Thoracic aorta endothelial cell (primary cell): ENCODE measurements around the gene TRAIP. TPM values are rescaled to one million over a fixed set of nuclear protein-coding genes. Genes with fewer than 3 reads are reported as not detected.

Experiments used
- small RNA-seq: library from RNA; depleted of rRNA; stranded (forward); fragments of <200 nt; gene quantifications from one replicate; pipeline ENCODE3, GENCODE V24; 2012
- total RNA-seq: library from RNA; depleted of rRNA; stranded (reverse); fragments of >200 nt; gene quantifications from 2 replicates; pipeline ENCODE4 v1.2.3, GENCODE V29; 2012

The TRAIP gene, protein sequence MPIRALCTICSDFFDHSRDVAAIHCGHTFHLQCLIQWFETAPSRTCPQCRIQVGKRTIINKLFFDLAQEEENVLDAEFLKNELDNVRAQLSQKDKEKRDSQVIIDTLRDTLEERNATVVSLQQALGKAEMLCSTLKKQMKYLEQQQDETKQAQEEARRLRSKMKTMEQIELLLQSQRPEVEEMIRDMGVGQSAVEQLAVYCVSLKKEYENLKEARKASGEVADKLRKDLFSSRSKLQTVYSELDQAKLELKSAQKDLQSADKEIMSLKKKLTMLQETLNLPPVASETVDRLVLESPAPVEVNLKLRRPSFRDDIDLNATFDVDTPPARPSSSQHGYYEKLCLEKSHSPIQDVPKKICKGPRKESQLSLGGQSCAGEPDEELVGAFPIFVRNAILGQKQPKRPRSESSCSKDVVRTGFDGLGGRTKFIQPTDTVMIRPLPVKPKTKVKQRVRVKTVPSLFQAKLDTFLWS
- 4.8 and 5.5 TPM in 2 replicates for total RNA-seq

DNA sequence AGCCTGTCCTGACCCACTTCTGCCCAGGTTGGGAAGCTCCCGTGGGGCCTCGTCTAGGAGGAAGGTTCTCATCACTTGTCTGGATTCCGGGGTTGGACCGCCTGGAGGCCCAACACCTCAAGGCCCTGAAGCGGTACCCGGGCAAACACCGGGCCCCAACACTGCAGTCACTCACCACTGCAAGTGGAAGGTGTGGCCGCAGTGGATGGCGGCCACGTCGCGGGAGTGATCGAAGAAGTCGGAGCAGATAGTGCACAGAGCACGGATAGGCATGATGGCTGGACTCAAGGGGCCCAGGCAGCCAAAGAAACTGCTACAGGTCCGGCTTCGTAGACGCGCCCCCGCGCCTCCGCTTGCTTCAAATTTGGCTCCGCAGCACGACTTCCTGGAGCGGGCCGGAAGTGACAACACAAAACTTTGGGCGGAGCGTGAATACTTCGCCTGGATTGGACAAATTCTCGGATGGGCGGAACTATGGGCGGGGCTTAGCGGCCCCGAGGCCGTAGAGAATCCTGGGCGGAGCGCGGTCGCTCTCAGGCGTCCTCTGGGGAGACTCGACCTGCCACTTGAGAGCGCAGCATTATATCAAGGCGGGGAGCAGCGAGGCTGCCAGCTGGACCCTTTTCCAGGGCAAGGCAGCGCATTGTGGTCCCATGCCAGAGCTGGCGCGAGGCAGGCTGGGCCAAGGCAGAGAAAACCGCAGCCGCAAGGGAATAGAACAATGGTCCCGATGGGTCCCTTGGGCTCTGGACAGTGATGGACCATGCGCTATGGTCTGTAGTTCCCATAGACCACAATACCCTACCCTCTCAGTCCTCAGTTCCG is at the start of gene TRAIP:
TRAIP (minus strand) TSS at position 384 of the 825 bp plus-strand sequence; CDS start at position 273, 111 bp downstream.

DNA sequence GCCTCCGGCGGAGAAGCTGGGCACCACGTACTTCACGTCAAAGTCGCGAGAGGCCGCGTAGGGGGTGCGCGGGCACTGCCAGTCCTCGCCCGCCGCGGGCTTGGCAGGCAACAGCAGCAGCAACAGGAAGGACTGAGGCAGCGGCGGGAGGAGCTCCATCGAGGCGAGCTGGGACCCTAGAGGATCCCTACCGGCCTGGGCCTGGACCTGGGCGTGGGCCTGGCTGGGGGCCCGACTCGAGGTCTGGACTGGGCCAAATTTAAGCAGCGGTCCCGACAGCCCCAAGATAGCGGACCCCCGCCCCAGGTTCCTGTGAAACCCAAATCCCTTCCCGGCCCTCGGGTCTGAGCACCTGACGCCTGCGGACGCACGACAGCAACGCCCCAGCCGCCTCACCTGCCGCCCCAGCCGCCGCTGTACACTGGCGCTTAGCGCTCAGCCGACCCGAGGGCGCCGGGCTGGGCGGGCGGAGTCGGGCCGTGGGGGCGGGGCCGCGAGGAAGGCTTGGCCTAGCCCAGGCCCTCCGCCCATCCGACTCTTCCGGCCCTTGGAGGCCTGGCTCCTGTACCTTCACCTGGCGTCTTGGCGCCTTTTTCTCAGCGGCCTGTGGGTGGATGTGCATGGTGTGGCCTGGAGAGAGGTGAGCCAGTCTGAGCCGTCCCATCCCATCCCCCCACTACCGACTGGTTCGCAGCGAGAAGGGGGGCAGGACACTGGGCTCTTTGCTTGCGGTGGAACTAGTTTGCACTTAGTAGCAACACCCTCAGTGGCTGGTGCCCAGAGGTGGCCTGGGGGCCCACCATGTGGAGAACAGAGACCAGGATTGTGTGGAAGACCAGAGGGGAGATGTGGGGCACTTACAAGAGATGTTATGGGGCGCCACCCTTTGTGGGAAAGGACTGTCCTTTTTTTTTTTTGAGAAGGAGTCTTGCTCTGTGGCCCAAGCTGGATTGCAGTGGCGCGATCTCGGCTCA is 47.4 kb upstream of the TRAIP start, which contains the start of gene MST1R:
MST1R (minus strand) TSS at position 423 of the 974 bp plus-strand sequence; CDS start at position 159, 264 bp downstream.

DNA sequence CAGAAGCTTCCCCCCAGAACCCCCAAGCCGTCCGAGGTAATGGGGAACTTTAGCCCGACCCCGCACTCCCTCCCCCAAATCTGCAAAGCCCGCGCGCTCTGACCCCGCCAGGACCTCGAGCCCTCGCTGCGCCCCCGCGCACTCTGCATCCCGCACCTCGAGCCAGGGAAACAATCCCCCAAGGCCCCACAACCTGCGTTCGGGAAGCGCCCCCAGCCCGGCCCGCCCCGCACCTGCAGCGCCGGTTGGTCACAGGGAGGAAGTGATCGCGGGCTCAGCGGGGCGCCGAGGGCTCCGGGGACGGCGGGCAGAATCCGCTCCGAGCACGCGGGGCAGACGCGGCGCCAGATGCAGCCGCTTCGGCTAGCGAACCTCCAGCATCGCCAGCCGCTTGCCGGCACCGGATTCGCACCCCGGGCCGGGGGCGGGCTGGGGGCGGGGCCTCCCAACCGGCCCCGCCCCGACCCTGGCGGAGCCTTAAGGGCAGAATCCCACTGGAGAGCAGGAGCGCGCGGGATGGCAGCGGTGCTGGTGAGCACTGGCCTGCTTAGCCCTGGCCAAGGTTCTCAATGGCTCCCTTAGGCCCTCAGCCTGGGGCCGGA is 13.3 kb upstream of the TRAIP start, which contains the start of gene CAMKV:
CAMKV (minus strand) TSS at position 382 of the 602 bp plus-strand sequence. CDS start 7,518 bp downstream, outside the sequence.

DNA sequence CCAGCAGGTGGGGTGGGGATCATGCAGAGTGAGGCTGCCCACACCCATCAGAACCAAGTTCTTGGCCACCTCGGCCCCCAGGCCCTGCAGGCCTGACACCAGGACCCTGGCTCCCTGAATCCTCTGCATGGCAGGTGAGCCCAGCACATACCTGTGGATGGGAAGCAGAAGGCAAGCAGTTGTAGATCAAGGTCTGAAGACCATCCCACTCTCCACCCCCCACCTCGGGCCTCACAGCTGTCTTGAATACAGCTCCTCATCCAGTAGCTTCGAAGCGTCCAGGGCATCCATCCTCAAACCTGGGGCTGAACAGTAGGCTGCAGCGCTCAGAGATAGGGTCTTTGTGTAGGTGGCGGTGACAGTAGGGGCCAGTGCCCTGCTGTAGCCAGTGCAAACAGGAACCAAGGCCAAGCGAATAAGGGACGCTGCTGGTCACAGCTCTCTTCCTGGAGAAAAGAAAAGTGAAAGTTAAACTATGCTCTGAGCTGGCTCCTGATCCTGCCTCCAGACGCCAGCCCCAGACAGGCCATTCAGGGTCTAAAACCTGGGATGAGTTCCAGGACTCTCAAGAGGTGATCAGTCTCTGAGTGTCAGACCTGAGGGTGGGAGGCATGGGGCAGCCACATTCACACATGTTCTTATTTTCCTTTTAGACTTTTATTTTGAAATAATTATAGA is 42.7 kb downstream of the TRAIP start, which contains the start of gene UBA7:
UBA7 (minus strand) TSS at position 457 of the 678 bp plus-strand sequence; CDS start at position 291, 166 bp downstream.

DNA sequence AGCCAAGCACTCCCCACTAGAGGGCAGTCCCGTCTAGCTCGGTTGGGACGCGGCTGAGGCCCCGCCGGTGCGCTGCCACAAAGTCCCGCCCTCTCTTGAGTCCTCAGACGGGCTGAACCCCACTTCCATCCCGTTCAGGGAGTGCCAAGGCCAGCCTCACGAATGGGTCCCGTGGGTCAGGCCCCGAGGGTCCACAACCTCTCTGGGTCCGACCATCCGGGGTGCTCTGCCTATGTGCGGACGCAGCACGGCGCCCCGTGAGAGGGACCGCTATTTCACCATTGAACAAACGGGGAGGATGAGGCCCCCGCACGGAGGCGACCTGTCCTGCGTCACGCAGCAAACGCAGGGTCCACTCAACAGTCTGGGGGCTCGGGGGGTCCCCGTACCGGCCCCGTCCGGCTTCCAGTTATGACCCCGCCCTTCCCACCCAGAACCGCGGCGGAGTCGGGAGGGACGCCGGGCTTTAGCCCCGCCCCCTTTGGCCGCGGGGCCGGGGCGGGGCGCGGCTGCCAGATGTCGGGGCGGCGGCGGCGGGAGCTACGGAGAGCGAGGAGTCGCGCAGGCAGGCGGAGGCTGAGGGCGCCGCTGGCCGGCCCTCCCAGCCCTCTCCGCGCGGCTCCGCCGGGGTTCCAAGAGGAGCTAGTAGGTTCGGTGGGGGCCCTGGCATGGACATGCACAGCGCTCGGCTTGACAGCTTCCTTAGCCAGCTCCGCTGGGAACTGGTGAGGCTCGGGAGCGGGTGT is 53.5 kb downstream of the TRAIP start, which contains the start of gene INKA1:
INKA1 (plus strand) TSS at position 543 of the 746 bp plus-strand sequence; CDS start at position 675, 132 bp downstream.

DNA sequence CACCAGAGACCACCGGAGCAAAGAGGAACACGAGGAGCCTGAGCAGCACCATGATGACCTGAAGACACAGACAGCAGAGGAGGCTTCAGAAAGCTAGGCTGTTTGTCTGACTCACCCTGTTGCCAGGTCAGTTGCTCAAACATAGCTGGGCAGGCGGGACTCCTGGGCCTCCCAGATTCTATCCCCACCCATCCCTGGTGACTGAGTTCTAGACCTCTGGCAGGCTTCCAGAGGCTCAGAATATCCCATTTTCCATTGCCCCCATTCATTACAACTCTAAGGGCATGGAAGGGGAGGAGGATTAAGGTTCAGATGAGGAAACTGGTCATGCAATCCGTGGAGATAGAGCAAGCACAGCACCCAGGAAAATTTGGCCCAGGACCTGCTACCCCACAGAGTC is 56.6 kb downstream of the TRAIP start, which contains the start of gene CDHR4:
CDHR4 (minus strand) TSS at position 113 of the 400 bp plus-strand sequence; CDS start at position 52, 61 bp downstream.

DNA sequence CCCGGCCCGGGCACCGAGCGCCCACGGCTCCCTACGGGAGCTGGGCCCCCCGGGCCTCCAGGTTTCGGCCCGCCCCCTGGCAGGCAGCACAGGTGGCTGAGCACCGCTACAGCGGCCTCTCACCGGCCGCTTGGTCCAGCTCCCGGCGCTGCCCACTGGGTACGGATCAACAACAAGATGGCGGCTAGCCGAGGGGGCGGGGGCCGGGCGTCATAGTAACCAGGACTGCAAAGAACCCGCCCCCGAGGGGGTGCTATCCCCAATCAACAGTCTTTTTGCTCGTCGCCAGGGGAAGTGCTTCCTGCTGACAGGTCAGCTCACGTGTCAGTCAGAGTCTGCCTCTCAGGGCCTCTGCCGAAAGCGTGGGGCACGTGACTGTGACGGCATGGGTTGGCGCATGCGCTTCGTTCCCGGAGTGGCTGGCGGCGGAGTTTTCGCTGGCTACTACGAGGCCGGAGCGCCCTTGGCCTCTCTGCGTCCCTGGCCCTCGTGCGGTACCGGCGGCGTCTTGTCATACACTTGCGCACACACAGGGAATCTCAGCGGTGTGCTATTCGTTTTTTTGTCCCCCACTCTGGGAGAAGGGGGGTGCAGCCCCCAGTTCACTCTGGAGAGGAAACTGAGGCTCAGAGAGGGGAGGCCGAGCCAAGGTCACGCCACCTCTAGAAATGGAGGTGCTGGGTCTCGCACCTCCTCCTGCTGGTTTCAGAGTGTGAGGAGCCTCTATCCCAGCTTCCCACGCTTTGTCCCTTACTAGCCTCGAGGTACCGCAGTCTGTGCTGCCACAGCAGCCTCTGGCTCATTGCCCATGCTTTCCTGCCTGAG is 69.8 kb downstream of the TRAIP start, which contains the start of gene IP6K1:
IP6K1 (minus strand) TSS at position 186 of the 825 bp plus-strand sequence. CDS start 38,502 bp downstream, outside the sequence.

Small RNAs within 50 kb of the gene (small RNA-seq; reads per million reads assigned to genes)
- not detected for gene RN7SL217P

Other genes starting within 250 kb of the TRAIP start
- 76.9 and 81.3 TPM in 2 replicates for gene APEH, start 182.2 kb downstream of the TRAIP start, total RNA-seq
- gene MST1, start 167.1 kb downstream of the TRAIP start, total RNA-seq = 1.1 and 2.3 TPM in 2 replicates
- 19.1 and 25.0 TPM in 2 replicates for gene RNF123, start 167.0 kb downstream of the TRAIP start, total RNA-seq
- 0.14 TPM in 1 of 2 replicates, not detected in the other for gene AMIGO3, start 136.9 kb downstream of the TRAIP start, total RNA-seq
- gene GMPPB, start 132.6 kb downstream of the TRAIP start, total RNA-seq = 39.8 and 42.0 TPM in 2 replicates
- 44.5 and 53.0 TPM in 2 replicates for gene IP6K1, start 70.0 kb downstream of the TRAIP start, total RNA-seq
- not detected in 2 replicates for gene CDHR4, start 56.7 kb downstream of the TRAIP start, total RNA-seq
- gene INKA1, start 53.3 kb downstream of the TRAIP start, total RNA-seq = 5.8 and 7.6 TPM in 2 replicates
- gene UBA7, start 42.6 kb downstream of the TRAIP start, total RNA-seq = 20.9 and 33.5 TPM in 2 replicates
- not detected in 2 replicates for gene CAMKV, start 13.3 kb upstream of the TRAIP start, total RNA-seq
- 1.2 and 2.2 TPM in 2 replicates for gene MST1R, start 47.3 kb upstream of the TRAIP start, total RNA-seq
- gene MON1A, start 73.2 kb upstream of the TRAIP start, total RNA-seq = 14.6 and 17.0 TPM in 2 replicates
- gene RBM6, start 83.6 kb upstream of the TRAIP start, total RNA-seq = 77.5 and 83.2 TPM in 2 replicates
- 195 and 202 TPM in 2 replicates for gene RBM5, start 232.4 kb upstream of the TRAIP start, total RNA-seq